K562 (cell line): ENCODE measurements around the gene SLC22A1. TPM values are rescaled to one million over a fixed set of nuclear protein-coding genes. Genes with fewer than 3 reads are reported as not detected.

Experiments
- ATAC-seq: fragments of 200-7000 bp; cut with Tn5 transposase; 3 replicates; pipeline ENCODE4 v1.9.1; 2020; ENCODE audit warnings: moderate library complexity
- BruUV-seq: library from RNA; stranded (reverse); fragments of 400-500 nt; replicated peaks from 2 replicates; lab custom pipeline; 2021; lab: Mats Ljungman, UMichigan
- CTCF ChIA-PET: fragments of 300-600 bp; formaldehyde crosslinking; extraction: SDS; loops from one replicate; lab custom pipeline; 2021; ENCODE audit warnings: low intra/inter-chr PET ratio; lab: Yijun Ruan, JAX
- POLR2A ChIA-PET: fragments of 300-600, 350-650 bp; sonication (Branson Sonifier 250); formaldehyde crosslinking; extraction: SDS; loops from one replicate; lab custom pipeline; 2021; ENCODE audit warnings: antibody characterized with exemption, inconsistent platforms; lab: Yijun Ruan, JAX
- DNase-seq, 4 experiments: peaks; one replicate each; pipeline versions ENCODE4 v3.0.0 to v3.0.0-alpha.2; 2011 to 2018; ENCODE audit warnings: low spot score in 3 of 4, mixed read lengths in 3 of 4; ENCODE audit errors: extremely low read depth in 1 of 4
- FAIRE-seq: peaks from 2 replicates; lab custom pipeline; 2011; peaks lifted over from hg19 to GRCh38; lab: Jason Lieb, UNC
- H2AFZ ChIP-seq: 2 replicates; pipeline ENCODE4 v1.6.0; 2011; ENCODE audit warnings: low read depth, low read length, control low read depth, inconsistent platforms
- H3K27ac ChIP-seq: fragments of 200-600 bp; 3 replicates; pipeline ENCODE4 v1.8.0; 2011; ENCODE audit warnings: low read depth, mild to moderate bottlenecking, control low read depth, inconsistent platforms, low read length, moderate library complexity, mixed read lengths; ENCODE audit errors: extremely low read depth
- H3K27me3 ChIP-seq, 2 experiments: fragments of 300-600 bp in 1 of 2; 2 replicates in 1 of 2; 3 replicates in 1 of 2; pipeline versions ENCODE4 v1.6.0 to v1.8.0; 2011; ENCODE audit warnings: inconsistent platforms in 2 of 2, low read length in 2 of 2, mild to moderate bottlenecking in 1 of 2, mixed read lengths in 1 of 2, moderate library complexity in 1 of 2; ENCODE audit not compliant: control insufficient read depth in 2 of 2, insufficient read depth in 2 of 2
- H3K36me3 ChIP-seq: fragments of 300-600 bp; 3 replicates; pipeline ENCODE4 v1.8.0; 2011; ENCODE audit warnings: mild to moderate bottlenecking, low read length, inconsistent platforms; ENCODE audit not compliant: control insufficient read depth, insufficient read depth
- H3K4me1 ChIP-seq, 2 experiments: fragments of 200-600 bp in 1 of 2; replicated peaks in 1 of 2; 2 replicates in 1 of 2; 3 replicates in 1 of 2; pipeline versions ENCODE4 v1.5.1 to v1.8.0; 2011; ENCODE audit warnings: inconsistent platforms in 2 of 2, low read length in 2 of 2, mild to moderate bottlenecking in 1 of 2, mixed read lengths in 1 of 2, moderate library complexity in 1 of 2; ENCODE audit not compliant: control insufficient read depth in 2 of 2, insufficient read depth in 2 of 2
- H3K4me2 ChIP-seq: 2 replicates; pipeline ENCODE4 v1.6.1; 2011; ENCODE audit warnings: low read length, control low read depth, inconsistent platforms, mixed read lengths; ENCODE audit not compliant: insufficient read depth
- H3K4me3 ChIP-seq: fragments of 200-600 bp; sonication (generic), shearing (Covaris generic); 2 replicates; pipeline ENCODE4 v1.5.1; 2016; ENCODE audit warnings: control low read depth, inconsistent platforms
- H3K79me2 ChIP-seq: fragments of 200-600 bp; 3 replicates; pipeline ENCODE4 v1.8.0; 2011; ENCODE audit warnings: low read length, inconsistent platforms; ENCODE audit not compliant: control insufficient read depth, insufficient read depth
- H3K9ac ChIP-seq, 2 experiments: 2 replicates each; pipeline versions ENCODE4 v1.6.0 to v1.6.1; 2011; ENCODE audit warnings: low read depth in 2 of 2, low read length in 2 of 2, control low read depth in 1 of 2, inconsistent platforms in 1 of 2, mild to moderate bottlenecking in 1 of 2, mixed read lengths in 1 of 2; ENCODE audit not compliant: insufficient read depth in 1 of 2
- H3K9me1 ChIP-seq: one replicate; pipeline ENCODE4 v1.6.0; 2011; ENCODE audit warnings: inconsistent platforms, mild to moderate bottlenecking, low read length, moderate library complexity; ENCODE audit not compliant: control insufficient read depth, insufficient read depth
- H3K9me3 ChIP-seq: replicated peaks from 2 replicates; pipeline ENCODE4 v1.5.1; 2011; ENCODE audit warnings: low read depth, low read length, inconsistent platforms; ENCODE audit not compliant: control insufficient read depth, insufficient read depth
- H4K20me1 ChIP-seq: replicated peaks from 2 replicates; pipeline ENCODE4 v1.6.1; 2011; ENCODE audit warnings: low read length, inconsistent platforms, mixed read lengths; ENCODE audit not compliant: control insufficient read depth, insufficient read depth
- ARID1B ChIP-seq: fragments of 450-650 bp; IDR thresholded peaks from 2 replicates; pipeline ENCODE4 v1.6.1; 2016; ENCODE audit warnings: antibody characterized with exemption, mild to moderate bottlenecking, inconsistent platforms
- FOXK1 ChIP-seq: sonication (generic); formaldehyde crosslinking; IDR thresholded peaks from 2 replicates; pipeline ENCODE4 v1.8.0; 2022; ENCODE audit warnings: missing genetic modification reagents, mild to moderate bottlenecking, borderline replicate concordance
- MEIS2 ChIP-seq: fragments of 450-650 bp; IDR thresholded peaks from 2 replicates; pipeline ENCODE4 v1.6.1; 2014; ENCODE audit warnings: mild to moderate bottlenecking; ENCODE audit not compliant: partially characterized antibody
- NCOR1 ChIP-seq: fragments of 450-650 bp; IDR thresholded peaks from 2 replicates; pipeline ENCODE4 v1.6.1; 2016; ENCODE audit warnings: mild to moderate bottlenecking, moderate library complexity
- NELFE ChIP-seq: IDR thresholded peaks from 2 replicates; pipeline ENCODE4 v1.6.1; 2011; ENCODE audit warnings: mild to moderate bottlenecking; ENCODE audit not compliant: insufficient read depth, insufficient read length
- POLR2H ChIP-seq: IDR thresholded peaks from 2 replicates; pipeline ENCODE4 v1.6.1; 2016; ENCODE audit warnings: missing genetic modification characterization, low read depth, mild to moderate bottlenecking, control low read depth, missing compliant biosample characterization, moderate library complexity
- POLR3A ChIP-seq: IDR thresholded peaks from 2 replicates; pipeline ENCODE4 v1.6.1; 2011; ENCODE audit warnings: borderline replicate concordance, mild to moderate bottlenecking, moderate library complexity; ENCODE audit not compliant: insufficient read length, insufficient read depth; ENCODE audit errors: extremely low read depth
- PURB ChIP-seq: sonication (generic); formaldehyde crosslinking; IDR thresholded peaks from 2 replicates; pipeline ENCODE4 v1.9.0; 2021; ENCODE audit warnings: low read depth, mild to moderate bottlenecking, missing genetic modification reagents
- SMARCA4 ChIP-seq: fragments of 450-650 bp; IDR thresholded peaks from 2 replicates; pipeline ENCODE4 v1.6.1; 2016
- SMC3 ChIP-seq: conservative IDR thresholded peaks from 2 replicates; pipeline ENCODE4 v1.6.1; 2011; ENCODE audit warnings: low read depth, low read length, improper control_type of control experiment; ENCODE audit not compliant: insufficient read depth
- ZEB2 ChIP-seq: fragments of 450-650 bp; IDR thresholded peaks from 2 replicates; pipeline ENCODE4 v1.6.1; 2016
- ZNF23 ChIP-seq: fragments of 250-450 bp; sonication (Bioruptor Pico); IDR thresholded peaks from 2 replicates; pipeline ENCODE4 v1.4.0; 2020; ENCODE audit warnings: mild to moderate bottlenecking
- ZNF551 ChIP-seq: fragments of 250-450 bp; sonication (Bioruptor Pico); IDR thresholded peaks from 2 replicates; pipeline ENCODE4 v1.5.0; 2021; ENCODE audit warnings: mild to moderate bottlenecking, moderate library complexity
- ZNF830 ChIP-seq: fragments of 250-450 bp; sonication (Bioruptor Pico); IDR thresholded peaks from 2 replicates; pipeline ENCODE4 v1.5.0; 2021; ENCODE audit warnings: mild to moderate bottlenecking
- WGBS: fragments of 100-300 bp; shearing (Covaris generic); methylation state at CpG from one replicate; pipeline ENCODE4 v1.1.6; 2016; ENCODE audit warnings: low coverage, mixed read lengths; ENCODE audit not compliant: insufficient coverage; ENCODE audit errors: missing lambda C conversion rate; 5-methylcytosine and 5-hydroxymethylcytosine counted together
- in situ Hi-C: fragments of 300-500 bp; cut with MboI; formaldehyde crosslinking; loops from 4 replicates; pipeline ENCODE4 v1.15.0; 2018; ENCODE audit warnings: inconsistent platforms, mixed read lengths
- intact Hi-C: fragments of 100-400 bp; cut with micrococcal nuclease; formaldehyde crosslinking; loops from 2 replicates; pipeline ENCODE4 v1.14.2; 2022
- polyA plus RNA-seq, 8 experiments: library from polyadenylated mRNA; depleted of rRNA in 4 of 8; stranded (reverse) in 5 of 8; unstranded in 3 of 8; fragments of >200 nt; fragmentation: Nextera tagmentation in 2 of 8; fragmentation: Illumina TruSeq in 1 of 8; extraction: Ambion mirVana in 2 of 8; extraction: Trizol in 1 of 8; gene quantifications; 2 replicates each; pipeline versions ENCODE4 v1.2.1 to v1.2.3, GENCODE V29; 2011 to 2014; ENCODE audit warnings: inconsistent platforms in 1 of 8, missing spikeins in 1 of 8
- total RNA-seq, 7 experiments: library from RNA; depleted of rRNA in 6 of 7; stranded (reverse); fragments of >200 nt in 6 of 7; fragmentation: Illumina TruSeq in 2 of 7; extraction: Trizol in 2 of 7; gene quantifications; 2 replicates each; pipeline versions ENCODE4 v1.2.1 to v1.2.3, GENCODE V29; 2011 to 2021; ENCODE audit warnings: low replicate concordance in 1 of 7

The SLC22A1 gene
- total and polyA plus RNA-seq, 9 of the 15 experiments (the other 6 are each of a cell fraction or from before 2014, with no cell fraction given), result 0.11 to 0.60 (median 0.26) TPM; not detected in 4

DNA sequence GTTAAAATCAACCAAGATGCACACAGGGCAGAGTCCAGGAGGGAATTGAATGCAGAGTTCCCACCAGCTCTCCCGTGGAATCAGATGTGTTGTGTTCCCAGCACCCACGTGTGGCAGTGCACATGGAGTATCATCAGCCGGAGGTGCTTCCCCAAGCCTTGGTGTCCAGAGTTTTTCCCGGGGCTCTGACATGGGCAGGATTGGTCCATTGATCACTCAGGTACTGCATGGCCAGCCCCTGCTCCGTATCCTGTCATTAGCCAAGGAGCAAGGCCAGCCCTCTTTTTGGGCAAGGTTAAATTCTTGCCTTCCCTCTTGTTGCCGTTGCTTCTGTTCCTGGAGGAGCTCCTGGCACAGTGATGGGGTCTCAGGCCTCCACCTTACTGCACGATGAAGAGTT lies 28.6 kb upstream of the SLC22A1 start:
- H3K27ac ChIP-seq, result no peak overlapping the region
- no peak for ATAC-seq
- no peak overlapping the region for H2AFZ ChIP-seq
- no peaks in the 10 kb centered on the region for H4K20me1 ChIP-seq
- H3K79me2 ChIP-seq, result no peaks in the 10 kb centered on the region
- H3K9me3 ChIP-seq, result no peaks in the 10 kb centered on the region
- no peaks in the 10 kb centered on the region for H3K9me1 ChIP-seq
- no peak overlapping the region for H3K4me2 ChIP-seq
- H3K27me3 ChIP-seq, result no peaks in the 10 kb centered on the region
- TF ChIP-seq ARID1B (no peak), ZNF830 (CRISPR knock-in tag) (no peak), PURB (CRISPR knock-in tag) (no peak), POLR3A (no peak), ZNF551 (CRISPR knock-in tag) (no peak), ZEB2 (no peak), SMC3 (no peak), ZNF23 (CRISPR knock-in tag) (no peak), NELFE (no peak), NCOR1 (no peak), SMARCA4 (no peak), MEIS2 (no peak), FOXK1 (CRISPR knock-in tag) (no peak), POLR2H (no peak)
- TF ChIP-seq, all 486 proteins: peak for 0
- no TSS peak for BruUV-seq
- in situ Hi-C loops, result no loop called here
- Histone ChIP-seq H3K4me3 (no peak overlapping the region), H3K36me3 (peaks cover 91% of the 10 kb centered on the region), H3K4me1 (no peaks in the 10 kb centered on the region), H3K9ac (no peak overlapping the region)
- CTCF ChIA-PET, result no interaction called here
- FAIRE-seq (no peak), DNase-seq (no peak)
- 93% methylated on average over 7 of the region's 7 CpGs for WGBS
- POLR2A ChIA-PET, result interaction anchor here (0.6 kb wide), 1 partner anchor 188 kb away, joined by 3 read pairs; no protein-coding TSS in a partner anchor
- intact Hi-C loops, result no loop called here
